PC-9 (cell line): ENCODE data around the gene TRIM69.

ENCODE experiments used
- EZH2 ChIP-seq: fragments of 200-600 bp; sonication (generic); IDR thresholded peaks from 2 replicates; pipeline ENCODE4 v1.8.0; 2017; ENCODE audit warnings: antibody characterized with exemption, low read depth
- TF ChIP-seq, protein P1 (sequence below): fragments of 200-600 bp; sonication (generic); conservative IDR thresholded peaks from 2 replicates; pipeline ENCODE4 v1.6.1; 2017; ENCODE audit warnings: mixed run types, antibody characterized with exemption, mild to moderate bottlenecking, moderate library complexity

DNA sequence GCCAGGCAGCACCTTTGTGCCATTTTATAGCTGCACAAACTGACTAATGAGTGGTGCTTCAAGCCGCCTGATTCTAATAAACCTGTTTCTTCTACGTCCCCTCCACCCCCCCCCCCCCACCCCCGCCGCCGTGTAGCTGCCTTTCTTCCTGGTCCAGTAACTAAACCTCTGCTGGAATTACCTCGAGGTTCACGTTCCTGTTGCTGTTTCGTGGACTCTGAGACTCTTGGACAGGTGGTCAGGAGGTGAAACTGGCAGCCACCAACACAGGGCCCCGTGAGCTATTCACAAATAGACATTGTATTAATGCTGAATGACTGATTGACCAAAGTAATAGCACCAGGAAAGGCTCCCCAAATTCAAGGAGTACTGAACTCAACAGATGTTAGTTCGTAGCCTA lies 73.9 kb downstream of the TRIM69 start:
- TF ChIP-seq, protein P1, sequence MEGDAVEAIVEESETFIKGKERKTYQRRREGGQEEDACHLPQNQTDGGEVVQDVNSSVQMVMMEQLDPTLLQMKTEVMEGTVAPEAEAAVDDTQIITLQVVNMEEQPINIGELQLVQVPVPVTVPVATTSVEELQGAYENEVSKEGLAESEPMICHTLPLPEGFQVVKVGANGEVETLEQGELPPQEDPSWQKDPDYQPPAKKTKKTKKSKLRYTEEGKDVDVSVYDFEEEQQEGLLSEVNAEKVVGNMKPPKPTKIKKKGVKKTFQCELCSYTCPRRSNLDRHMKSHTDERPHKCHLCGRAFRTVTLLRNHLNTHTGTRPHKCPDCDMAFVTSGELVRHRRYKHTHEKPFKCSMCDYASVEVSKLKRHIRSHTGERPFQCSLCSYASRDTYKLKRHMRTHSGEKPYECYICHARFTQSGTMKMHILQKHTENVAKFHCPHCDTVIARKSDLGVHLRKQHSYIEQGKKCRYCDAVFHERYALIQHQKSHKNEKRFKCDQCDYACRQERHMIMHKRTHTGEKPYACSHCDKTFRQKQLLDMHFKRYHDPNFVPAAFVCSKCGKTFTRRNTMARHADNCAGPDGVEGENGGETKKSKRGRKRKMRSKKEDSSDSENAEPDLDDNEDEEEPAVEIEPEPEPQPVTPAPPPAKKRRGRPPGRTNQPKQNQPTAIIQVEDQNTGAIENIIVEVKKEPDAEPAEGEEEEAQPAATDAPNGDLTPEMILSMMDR: no peak
- no peak for TF ChIP-seq EZH2
